M059J (cell line): ENCODE results near the gene ESPL1. TPM values are rescaled to one million over a fixed set of nuclear protein-coding genes. Genes with fewer than 3 reads are reported as not detected.

Experiments used
- DNase-seq: peaks from one replicate; pipeline ENCODE4 v3.0.0-alpha.2; 2012; ENCODE audit warnings: low read depth
- total RNA-seq: library from RNA; depleted of rRNA; stranded (reverse); fragments of >200 nt; shearing (Covaris generic); gene quantifications from 2 replicates; pipeline ENCODE4 v1.2.3, GENCODE V29; 2014

The ESPL1 gene
- total RNA-seq, 1 experiment from 2014 or later = 9.0 TPM

DNA sequence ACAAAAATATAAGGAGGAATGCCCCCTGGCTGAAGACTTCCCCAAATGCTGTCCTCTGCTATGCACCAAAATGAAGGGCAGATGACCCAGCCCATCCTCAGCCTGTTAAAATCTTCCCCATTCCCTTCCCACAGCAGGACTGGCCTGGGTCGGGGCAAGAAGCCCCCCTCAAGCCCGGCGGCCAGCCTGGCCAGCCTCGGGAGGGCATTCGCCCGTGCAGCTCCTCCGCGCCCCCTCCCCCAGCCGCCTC is 36.5 kb upstream of the ESPL1 start:
- DNase-seq = no peak

DNA sequence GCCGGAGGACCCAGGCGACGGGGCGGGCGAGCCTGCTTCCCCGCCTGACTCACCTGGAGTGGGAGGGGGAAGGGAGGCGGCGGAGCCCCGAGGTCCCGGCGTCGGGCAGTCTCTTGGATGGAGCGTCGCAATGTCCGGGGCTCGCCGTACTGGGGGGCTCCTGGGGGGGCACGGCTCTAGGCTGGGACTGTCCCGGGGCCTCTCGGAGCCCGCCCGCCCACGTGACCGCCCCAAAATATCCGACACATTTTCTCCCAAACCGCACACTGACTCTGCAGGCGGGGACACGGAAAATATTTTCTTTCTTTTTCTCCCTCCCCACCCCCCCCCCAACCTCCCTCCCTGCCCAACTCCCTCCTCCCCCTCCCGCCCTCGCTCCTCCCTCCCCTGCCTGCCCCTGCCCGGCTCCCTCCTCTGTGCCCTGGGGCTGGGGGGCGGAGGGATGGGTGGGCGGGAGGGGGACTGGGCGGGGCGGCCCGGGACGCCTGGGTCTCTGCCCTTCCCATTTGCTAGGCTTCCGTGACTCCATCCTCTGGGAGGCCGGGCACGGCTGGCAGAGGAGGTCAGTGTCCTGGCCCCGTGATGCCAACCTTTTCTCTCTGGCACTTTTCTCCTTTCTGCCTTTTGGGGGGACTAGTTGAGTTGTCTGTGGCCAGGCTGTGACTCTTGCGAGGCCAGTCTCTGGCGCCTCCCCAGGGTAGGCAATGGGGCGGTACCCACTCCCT is 36.0 kb upstream of the ESPL1 start, which contains the start of gene RARG:
RARG (minus strand) TSS at position 289 of the 725 bp plus-strand sequence. CDS start 4,664 bp downstream, outside the sequence.
- DNase-seq = peak; percentile 82

DNA sequence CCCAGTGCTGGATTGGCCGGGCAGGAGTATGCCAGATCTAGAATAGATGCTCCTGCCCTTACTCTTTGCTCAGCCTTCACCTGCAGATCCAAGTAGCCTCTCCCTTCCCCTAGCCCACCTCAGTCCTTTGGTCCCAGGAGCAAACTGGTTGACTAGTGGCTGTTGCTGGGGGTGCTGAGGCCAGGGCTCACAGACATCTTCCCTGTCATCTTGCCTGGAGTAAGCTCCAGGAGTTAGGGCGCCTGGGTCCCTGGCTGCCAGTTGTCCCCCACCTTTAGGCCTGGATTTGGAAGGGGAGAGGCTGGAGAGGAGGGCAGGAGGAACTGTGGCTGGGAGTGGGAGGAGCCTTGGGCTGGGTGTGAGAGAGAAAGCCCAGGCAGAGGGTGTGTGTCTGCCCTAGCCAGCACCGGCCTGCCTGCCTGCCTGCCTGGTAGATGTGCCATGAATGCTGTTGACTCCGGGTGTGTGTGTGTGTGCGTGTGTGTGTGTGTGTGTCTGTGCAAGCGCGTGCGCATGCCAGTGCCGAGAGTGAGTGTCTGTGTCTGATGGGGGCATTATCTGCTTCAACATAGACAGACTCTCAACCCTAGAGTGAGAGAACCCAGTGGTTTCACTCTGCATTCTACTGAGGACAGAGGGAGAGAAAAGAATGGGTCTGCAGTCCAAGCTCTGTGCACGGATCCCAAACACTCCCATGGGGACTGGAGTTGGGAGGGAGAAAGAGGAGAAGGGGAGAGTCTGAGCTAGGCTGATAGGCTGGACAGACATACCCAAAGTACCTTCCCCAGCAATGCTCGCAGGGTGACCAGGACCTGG is 35.2 kb upstream of the ESPL1 start:
- peak; percentile 63 for DNase-seq

DNA sequence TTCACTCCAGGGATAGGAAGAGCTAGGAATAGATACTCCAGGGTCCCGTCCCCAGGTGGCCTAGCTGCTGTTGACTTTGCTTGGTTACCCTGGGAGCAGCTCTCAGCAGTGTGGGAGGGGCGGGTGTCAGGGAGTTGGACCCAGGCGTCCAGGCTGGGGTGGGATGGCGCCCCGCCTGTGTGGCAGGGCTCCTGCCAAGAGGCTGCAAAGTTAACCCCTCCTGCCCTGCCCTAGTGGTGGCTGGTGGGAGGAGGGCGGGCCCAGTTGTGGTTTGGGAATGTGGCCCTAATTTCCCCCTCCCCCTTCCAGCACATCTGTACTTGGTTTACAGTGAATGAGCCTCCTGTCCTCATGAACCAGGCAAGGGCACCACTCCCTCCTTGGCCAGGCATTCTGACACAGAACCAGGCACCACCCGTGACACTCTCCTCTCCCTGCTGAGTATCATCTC is 34.4 kb upstream of the ESPL1 start:
- DNase-seq = no peak

DNA sequence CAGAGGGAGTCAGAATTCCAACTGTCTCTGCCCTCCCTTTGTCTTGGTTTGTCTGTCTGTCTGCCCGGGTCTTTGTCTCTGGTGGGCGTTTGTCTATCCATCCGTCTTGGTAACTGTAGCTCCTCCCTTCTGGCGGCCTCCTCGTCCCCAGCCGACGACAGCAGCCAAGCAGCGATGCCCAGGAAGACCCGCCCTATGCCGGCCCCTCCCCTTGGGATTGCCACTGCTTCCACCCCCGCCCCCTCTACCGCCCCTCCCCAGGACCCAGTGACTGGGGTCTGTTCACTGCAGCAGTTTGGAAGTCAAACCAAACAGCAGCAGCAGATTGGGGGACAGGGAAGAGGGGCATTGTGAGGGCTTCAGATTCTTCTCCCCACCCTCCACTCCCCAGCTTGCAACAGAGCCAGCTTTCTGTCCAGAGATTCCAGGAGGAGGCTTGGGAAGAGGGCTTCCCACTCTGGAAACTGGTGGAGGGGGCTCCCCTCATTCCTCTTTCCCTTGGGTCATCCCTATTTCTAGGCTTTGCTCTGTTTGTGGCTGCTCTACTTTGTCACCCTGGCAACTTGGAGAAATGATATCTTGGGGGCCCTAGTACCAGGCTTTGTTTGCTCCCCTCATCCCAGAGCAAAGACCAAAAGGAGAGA is 33.7 kb upstream of the ESPL1 start:
- DNase-seq = no peak

DNA sequence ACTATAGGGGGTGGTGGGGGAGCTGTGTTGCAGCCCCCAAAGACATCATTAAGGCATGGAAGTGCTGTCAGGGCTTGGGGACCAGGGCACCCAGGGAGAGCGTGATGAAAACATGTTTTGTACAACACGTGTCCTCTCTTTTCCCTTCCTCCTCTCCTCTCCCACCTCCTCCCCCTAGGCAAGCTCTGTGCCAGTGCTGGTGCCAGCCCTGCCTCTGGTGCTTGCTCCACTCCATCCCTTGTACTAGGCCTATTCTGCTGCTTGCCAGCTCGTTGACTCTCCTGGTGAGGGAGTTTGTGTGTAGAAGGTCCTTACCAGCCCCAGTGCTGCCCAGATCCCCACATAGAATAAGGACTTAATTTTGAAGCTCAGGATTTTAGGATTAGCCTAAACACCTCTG is 32.9 kb upstream of the ESPL1 start:
- no peak for DNase-seq

DNA sequence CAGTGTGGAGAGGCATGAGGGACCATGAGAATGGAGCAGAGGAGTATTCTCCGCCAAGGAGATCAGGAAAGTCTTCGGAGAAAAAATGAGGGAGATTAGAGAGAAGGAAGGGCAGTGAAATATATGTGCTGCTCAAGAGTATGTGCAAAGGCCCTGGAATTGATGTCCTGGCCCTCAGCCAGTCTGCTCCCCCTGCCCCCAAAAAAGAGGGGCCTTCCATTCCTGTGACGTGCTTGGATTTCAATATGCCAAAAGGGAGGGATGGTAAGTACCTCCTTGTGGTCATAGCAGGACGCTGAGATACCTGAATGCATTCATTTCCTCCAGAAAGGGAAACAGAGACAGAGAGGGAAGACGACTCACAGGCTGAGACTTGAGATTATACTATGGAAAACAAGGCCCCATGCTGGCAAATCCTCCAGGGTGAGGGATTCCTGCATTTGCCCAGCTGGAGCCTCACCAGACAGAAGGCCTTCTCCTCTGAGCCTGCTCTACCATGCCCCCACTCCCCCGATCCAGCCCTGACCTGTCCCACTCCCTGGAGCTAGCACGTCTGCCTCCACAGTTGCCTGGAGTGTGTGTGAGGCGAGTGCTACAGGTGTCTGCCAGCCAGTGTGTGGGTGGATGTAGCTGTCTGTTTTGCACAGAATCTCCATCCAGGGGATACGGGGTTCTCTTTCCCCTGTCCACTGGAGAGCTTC is 32.2 kb upstream of the ESPL1 start:
- no peak for DNase-seq

DNA sequence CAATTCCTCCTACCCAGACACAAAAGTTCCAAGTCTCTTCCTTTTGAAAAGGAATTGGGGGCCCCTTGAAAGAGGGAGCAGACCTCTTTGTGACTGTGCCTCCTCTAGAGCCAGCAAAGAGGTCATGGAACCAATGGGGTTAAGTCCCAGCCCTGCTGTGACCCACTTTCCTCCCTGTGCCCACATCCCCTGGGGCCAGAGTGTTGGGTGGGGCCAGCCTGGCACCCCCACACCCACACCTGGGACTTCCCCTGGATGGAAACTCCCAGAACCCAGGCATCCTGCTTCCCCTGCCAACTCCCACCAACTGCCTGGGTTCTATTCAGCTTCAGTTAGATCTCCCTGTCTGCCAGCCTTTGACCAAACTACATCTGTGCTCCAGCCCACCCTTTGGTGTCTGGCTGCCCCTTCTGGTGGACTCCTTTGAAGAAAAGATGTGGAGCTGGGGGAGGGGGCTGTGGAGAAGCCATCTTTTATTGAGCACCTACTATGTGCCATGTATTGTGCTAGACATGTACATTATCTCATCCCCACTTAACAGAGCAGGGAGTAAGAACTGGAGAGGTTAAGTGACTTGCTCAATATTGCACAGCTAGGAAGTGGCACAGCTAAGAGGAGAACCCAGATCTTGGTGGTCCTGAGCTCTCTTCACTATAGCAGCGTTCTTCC is 31.5 kb upstream of the ESPL1 start:
- no peak for DNase-seq

DNA sequence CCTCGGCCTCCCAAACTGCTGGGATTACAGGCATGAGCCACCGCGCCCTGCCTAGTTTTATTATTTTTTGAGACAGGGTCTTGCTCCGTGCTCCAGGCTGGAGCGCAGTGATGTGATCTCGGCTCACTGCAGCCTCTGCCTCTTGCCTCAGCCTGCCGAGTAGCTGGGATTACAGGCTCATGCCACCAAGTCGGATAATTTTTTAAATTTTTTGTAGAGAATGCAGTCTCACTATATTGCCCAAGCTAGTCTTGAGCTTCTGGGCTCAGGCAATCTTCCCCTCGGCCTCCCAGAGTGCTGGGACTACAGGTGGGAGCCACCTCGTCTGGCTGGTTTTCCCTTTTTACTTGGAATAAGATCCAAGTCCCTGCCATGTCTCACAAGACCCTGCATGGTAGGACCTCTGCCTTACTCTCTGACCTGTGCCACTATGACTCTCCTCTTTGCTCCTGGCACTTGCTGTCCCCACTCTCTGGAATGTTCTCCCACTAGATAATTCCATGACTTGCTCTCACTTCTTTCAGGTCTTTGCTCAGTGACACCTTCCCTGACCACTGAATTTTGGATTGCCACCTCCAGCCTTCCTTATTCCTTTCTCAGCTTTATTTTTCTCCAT is 28.3 kb upstream of the ESPL1 start:
- DNase-seq = no peak

DNA sequence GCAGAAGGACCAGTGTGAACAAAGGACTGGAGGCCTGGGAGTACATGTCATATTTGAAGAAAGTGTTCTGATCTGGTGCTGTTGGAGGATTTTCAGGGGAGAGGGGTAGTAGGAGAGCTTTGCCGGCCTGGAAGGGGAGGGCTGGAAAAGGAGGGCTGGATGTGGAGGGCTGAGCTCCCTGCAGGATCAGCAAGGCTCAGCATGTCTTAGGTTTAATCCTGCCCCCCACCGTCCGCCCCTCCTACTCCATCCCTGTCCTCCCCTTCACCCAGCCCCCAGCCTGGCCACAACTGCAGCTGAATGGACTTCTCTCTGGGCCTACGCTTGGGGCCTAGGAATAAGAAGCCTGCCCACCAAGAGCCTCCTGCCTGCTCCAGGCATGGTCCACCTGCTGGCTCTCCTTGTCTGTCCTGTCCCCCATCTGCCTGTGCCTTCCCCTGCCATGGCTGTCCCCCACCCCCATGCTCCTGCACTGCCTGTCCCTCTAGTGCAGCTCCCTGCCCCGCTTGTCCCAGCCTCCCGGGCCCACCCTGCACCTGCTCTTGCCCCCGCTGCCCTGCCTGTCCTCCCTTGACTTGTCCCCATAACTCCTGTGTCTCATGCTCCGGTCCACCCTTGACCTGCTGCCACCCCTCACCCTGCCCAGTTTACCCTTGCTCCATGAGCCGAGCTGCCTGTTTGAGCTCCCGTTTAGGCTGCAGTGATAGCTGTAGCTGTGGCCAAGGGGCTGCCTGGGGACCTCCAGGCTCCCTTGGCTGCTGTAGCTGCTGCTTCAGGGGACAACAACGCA is 26.3 kb upstream of the ESPL1 start:
- DNase-seq = no peak

DNA sequence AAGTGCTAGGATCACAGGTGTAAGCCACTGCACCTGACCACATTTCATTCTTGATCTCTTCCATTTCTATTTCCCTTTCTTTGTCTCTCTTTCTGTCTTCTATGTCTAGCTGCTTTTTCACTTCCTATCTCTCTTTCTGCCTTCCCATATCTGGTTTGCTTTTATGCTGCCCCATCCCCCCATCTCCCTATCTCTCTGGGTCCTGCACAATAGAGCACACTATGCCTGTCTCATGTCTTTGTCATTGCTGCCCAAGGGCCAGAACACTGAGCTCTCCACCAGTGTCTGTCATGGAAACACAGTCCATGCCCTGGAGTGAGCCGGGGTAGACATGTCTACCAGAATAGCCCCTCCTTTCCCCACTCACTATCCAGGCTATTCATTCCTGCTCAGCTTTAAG is 23.8 kb upstream of the ESPL1 start:
- no peak for DNase-seq

DNA sequence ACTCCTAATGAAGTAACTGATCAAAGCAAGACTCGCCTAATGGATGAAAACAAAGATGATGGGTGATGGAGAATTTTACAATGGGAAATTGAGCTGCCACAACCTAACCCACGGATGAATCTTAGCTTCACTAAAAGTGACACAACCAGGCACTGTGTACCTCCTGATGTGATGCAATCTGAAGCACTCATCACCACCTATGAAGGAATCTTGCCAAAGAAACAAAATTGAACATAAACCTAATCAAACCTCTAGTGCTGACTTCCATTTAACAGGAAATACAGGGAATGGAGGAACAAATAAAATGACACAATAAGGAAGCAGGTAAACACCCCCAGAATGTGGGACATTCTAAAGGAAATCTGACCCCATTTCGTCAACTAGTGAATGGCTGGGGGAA is 22.8 kb upstream of the ESPL1 start:
- no peak for DNase-seq

DNA sequence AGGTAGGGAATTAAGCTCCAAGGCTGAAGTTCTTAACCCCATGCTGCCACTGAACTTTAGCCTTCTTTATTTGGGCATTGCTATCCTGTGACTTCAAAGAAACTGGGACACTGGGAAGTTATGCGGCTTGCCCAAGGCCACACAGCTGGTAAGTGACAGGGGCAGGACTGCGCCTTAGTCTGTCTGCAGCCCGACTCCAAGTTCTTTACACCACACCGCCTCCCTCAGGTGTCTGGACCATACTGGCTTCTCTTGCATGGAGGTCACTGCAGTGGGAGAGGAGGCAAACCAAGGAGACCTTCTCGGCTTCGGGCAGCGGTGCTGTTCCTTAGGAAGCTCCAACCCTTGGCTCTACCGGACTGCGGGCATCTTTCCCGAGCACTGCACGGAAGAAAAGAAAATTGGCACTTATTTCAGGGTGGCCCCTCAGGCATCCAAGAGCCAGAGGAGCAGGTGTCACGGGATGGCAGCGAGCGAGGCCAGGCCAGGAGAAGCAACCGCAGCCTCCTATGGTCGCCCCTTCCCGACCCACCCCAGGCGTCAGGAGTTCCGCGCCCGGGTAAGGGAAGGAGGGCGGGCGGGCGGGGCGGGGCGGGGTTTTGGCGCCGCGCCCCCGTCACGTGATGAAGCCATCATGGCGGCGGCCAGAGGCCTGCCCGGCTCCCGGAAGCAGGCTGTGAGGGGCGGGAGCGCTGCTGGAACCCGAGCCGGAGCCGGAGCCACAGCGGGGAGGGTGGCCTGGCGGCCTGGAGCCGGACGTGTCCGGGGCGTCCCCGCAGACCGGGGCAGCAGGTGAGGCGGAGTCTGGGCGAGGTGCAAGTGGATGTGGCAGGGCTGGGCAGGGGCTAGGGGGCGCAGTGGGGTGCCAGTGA is 16.4 kb upstream of the ESPL1 start:
- DNase-seq = peak; percentile 81

DNA sequence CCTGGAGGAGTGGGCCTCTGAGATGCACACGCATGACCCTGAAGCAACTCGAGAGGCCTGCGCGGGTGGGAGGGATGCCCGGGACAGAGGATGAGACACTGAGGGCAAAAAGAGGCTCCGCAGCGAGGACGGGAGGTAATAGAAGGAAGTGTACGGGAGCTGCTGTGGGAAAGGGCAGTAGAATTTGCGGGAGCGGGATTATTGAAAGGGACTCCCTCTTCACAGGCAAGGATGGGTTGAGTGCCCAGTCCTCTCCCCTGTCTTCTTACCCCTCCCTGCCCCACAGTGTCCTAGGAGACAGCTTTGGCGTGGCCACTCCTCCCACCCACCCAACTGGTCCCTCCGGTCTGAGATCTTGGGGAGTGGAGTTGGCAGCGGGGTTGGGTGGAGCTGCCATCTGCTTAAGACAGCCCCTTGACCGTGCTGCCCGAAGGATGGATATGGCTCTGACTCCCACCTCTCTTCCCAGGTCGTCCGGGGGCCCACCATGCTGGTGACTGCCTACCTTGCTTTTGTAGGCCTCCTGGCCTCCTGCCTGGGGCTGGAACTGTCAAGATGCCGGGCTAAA is 15.7 kb upstream of the ESPL1 start:
- no peak for DNase-seq

DNA sequence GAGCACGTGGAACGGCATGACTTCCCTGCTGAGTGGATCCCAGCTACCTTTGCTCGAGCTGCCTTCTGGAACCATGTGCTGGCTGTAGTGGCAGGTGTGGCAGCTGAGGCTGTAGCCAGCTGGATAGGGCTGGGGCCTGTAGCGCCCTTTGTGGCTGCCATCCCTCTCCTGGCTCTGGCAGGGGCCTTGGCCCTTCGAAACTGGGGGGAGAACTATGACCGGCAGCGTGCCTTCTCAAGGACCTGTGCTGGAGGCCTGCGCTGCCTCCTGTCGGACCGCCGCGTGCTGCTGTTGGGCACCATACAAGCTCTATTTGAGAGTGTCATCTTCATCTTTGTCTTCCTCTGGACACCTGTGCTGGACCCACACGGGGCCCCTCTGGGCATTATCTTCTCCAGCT is 14.8 kb upstream of the ESPL1 start:
- DNase-seq = no peak

DNA sequence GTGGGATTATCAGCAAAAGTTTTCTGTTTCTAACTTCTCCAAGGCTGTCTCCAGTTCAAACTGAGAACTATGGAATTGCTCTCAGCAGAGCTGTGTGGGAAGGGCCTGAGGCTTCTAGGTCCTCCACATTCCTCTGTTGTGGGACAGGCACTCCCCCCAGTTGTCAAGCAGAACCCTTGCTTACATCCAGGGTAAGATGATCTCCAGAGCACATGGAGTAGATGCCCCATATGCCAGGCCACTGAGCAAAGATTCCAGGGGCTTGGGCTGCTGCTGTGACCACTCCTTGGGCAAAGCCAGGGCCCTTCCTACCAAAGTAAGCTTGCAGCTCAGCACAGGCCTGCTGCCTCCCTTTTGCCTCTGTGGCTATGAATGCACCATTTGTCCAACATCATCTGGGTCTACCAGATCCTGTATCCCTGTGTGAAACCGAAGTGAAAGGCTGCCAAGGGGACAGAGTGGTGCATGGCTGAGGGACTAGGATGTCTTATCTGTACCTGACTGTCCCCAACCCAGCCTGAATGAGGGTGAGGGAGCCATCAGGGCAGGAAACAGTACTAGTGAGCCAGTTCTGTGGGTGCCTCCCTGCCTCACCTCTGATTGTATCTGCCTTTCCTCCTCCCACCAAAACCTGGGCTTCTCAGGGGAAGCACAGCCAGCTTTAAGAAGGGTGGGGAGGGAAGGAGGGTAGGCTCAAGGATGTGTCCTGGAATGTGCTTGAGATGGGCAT is 13.1 kb upstream of the ESPL1 start:
- DNase-seq = no peak

DNA sequence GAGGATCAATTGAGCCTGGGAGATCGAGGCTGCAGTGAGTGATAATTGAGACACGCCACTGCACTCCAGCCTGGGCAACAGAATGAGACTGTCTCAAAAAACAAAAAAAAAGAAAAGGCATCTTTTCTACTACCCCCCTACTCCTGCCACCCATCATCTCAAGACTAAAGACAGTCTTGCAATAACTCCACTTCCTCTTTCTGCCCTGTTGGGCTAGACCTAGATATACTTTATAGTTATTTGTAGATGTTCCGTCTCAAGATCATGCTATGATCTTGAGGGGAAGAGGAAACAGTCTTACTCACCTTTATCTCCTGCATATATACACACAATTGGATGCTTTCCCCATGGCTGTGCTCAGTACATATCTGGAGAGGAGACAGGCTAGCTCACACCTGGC is 12.1 kb upstream of the ESPL1 start:
- DNase-seq = no peak
